Measurements from ENCODE around the gene HAGHL.

Gene HAGHL

GRCh38 chr16:708959-709358 is 17.9 kb upstream of the HAGHL start:
- DNase-seq, result no peak

- DNase-seq, result no peak
These were observed 17.1 kb upstream of the HAGHL start for GRCh38 chr16:709566-710499.

GRCh38 chr16:710500-711075 is 16.3 kb upstream of the HAGHL start:
- DNase-seq, result no peak

GRCh38 chr16:711084-711483 is 15.8 kb upstream of the HAGHL start:
- DNase-seq, result no peak

GRCh38 chr16:711548-712320 is 15.2 kb upstream of the HAGHL start:
- peak in 1 of 2 experiments; percentile 6 for DNase-seq

GRCh38 chr16:712740-713250 is 14.1 kb upstream of the HAGHL start:
- DNase-seq, result peak in 1 of 2 experiments; percentile 13

- DNase-seq, result no peak
These were observed 12.8 kb upstream of the HAGHL start for GRCh38 chr16:714079-714478.

GRCh38 chr16:714558-715476 is 12.1 kb upstream of the HAGHL start, which contains the start of gene METRN:
Gene METRN, plus strand, starts transcription at chr16:715118. Its CDS starts 172 bp downstream, at chr16:715290.
- peak; percentile 26 to 40 for DNase-seq

- DNase-seq, result no peak
These were observed 11.3 kb upstream of the HAGHL start for GRCh38 chr16:715477-716199.

- no peak for DNase-seq
These were observed 10.7 kb upstream of the HAGHL start for GRCh38 chr16:716200-716568.

- DNase-seq, result no peak
These were observed 10.1 kb upstream of the HAGHL start for GRCh38 chr16:716768-717325.

- DNase-seq, result no peak
These were observed 9.3 kb upstream of the HAGHL start for GRCh38 chr16:717450-718245.

GRCh38 chr16:718389-718788 is 8.5 kb upstream of the HAGHL start:
- DNase-seq, result no peak

- no peak for DNase-seq
These were observed 8.0 kb upstream of the HAGHL start for GRCh38 chr16:718922-719321.

- DNase-seq, result peak in 1 of 2 experiments; percentile 11
These were observed 7.0 kb upstream of the HAGHL start for GRCh38 chr16:719815-720446.

GRCh38 chr16:720447-720989 is 6.4 kb upstream of the HAGHL start:
- peak; percentile 16 to 20 for DNase-seq

GRCh38 chr16:720990-721764 is 5.7 kb upstream of the HAGHL start, which contains the start of gene ANTKMT:
Gene ANTKMT, plus strand, starts transcription at chr16:721146. Its CDS starts 129 bp downstream, at chr16:721275.
- no peak for DNase-seq

GRCh38 chr16:721765-722540 is 5.0 kb upstream of the HAGHL start:
- no peak for DNase-seq
